SK-N-SH treated with all-trans-retinoic acid at 6 μM for 48 hours (cell line): ENCODE measurements around the gene FRAT2.

Experiments used
- CSDC2 ChIP-seq: fragments of 250-450 bp; sonication (Bioruptor Pico); IDR thresholded peaks from 2 replicates; pipeline ENCODE4 v1.5.0; 2020; ENCODE audit warnings: mild to moderate bottlenecking, moderate library complexity
- GLIS3 ChIP-seq: fragments of 250-450 bp; sonication (Bioruptor Pico); IDR thresholded peaks from 2 replicates; pipeline ENCODE4 v1.5.0; 2020; ENCODE audit warnings: mild to moderate bottlenecking, moderate library complexity
- TF ChIP-seq, protein P1 (sequence below): fragments of 250-450 bp; sonication (Bioruptor Pico); IDR thresholded peaks from 2 replicates; pipeline ENCODE4 v1.5.1; 2020; ENCODE audit warnings: low read depth, mild to moderate bottlenecking, moderate library complexity

GRCh38 chr10:97366572-97366971 is 32.0 kb upstream of the FRAT2 start:
- TF ChIP-seq, protein P1, sequence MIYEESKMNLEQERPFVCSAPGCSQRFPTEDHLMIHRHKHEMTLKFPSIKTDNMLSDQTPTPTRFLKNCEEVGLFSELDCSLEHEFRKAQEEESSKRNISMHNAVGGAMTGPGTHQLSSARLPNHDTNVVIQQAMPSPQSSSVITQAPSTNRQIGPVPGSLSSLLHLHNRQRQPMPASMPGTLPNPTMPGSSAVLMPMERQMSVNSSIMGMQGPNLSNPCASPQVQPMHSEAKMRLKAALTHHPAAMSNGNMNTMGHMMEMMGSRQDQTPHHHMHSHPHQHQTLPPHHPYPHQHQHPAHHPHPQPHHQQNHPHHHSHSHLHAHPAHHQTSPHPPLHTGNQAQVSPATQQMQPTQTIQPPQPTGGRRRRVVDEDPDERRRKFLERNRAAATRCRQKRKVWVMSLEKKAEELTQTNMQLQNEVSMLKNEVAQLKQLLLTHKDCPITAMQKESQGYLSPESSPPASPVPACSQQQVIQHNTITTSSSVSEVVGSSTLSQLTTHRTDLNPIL (CRISPR knock-in tag): no peak
- TF ChIP-seq CSDC2 (CRISPR knock-in tag): no peak
- no peak for TF ChIP-seq GLIS3
